ENCODE data around the gene TNNT3. TPM values are rescaled to one million over a fixed set of nuclear protein-coding genes. Genes with fewer than 3 reads are reported as not detected.
A peak's percentile ranks its signal among the peaks of the same experiment; 100 is the strongest.

The TNNT3 gene
- total RNA-seq, 1 experiment from 2014 or later, result not detected

DNA sequence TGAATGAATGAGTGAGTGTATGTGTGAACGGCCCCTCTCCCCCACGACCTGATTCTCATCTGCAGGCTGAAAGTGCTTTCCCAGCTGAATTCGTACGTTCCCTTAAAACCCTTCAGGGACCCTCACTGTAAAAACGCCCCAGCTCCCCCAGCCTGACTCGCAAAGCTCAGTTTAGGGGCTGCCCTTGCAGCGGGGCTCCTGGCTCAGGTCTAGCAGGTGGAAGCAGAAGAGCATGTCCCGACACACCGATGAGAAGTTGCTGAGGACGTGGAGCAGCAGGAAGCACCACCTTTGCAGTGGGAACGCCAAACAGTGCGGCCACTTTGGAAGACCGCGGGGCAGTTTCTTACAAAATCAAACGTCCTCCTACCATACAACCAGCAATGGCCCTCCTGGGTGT, 24.1 kb downstream of the TNNT3 start:
- H3K4me3 ChIP-seq, result no peak overlapping the region

GRCh38 chr11:1943977-1944376, 24.5 kb downstream of the TNNT3 start:
- DNase-seq, result peak in 1 of 2 experiments; percentile 44
- no peaks in the 10 kb centered on the region for H4K20me1 ChIP-seq (ENCODE audit: insufficient read depth)
- TF ChIP-seq, protein P1, sequence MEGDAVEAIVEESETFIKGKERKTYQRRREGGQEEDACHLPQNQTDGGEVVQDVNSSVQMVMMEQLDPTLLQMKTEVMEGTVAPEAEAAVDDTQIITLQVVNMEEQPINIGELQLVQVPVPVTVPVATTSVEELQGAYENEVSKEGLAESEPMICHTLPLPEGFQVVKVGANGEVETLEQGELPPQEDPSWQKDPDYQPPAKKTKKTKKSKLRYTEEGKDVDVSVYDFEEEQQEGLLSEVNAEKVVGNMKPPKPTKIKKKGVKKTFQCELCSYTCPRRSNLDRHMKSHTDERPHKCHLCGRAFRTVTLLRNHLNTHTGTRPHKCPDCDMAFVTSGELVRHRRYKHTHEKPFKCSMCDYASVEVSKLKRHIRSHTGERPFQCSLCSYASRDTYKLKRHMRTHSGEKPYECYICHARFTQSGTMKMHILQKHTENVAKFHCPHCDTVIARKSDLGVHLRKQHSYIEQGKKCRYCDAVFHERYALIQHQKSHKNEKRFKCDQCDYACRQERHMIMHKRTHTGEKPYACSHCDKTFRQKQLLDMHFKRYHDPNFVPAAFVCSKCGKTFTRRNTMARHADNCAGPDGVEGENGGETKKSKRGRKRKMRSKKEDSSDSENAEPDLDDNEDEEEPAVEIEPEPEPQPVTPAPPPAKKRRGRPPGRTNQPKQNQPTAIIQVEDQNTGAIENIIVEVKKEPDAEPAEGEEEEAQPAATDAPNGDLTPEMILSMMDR (conservative IDR thresholded peaks at IDR 0.05), result no peak
- TF ChIP-seq EZH2 (IDR thresholded peaks at IDR 0.05; ENCODE audit: low read depth), result no peak
- H3K27me3 ChIP-seq (ENCODE audit: insufficient read depth, low read depth), result no peaks in the 10 kb centered on the region
- no peaks in the 10 kb centered on the region for H3K9me2 ChIP-seq (ENCODE audit: insufficient read depth)
- no peak overlapping the region for H2AFZ ChIP-seq
- no peak overlapping the region for H3K4me2 ChIP-seq
- no peaks in the 10 kb centered on the region for H3K79me2 ChIP-seq (ENCODE audit: low read depth)
- H3F3A ChIP-seq (ENCODE audit: insufficient read depth, low read depth), result no peaks in the 10 kb centered on the region
- POLR2A ChIA-PET (ENCODE audit: unreplicated experiment), result no interaction called here
- no peaks in the 10 kb centered on the region for H3K9me3 ChIP-seq (ENCODE audit: insufficient read depth, low read depth)
- intact Hi-C loops (cut with micrococcal nuclease; ENCODE audit: unreplicated experiment), result no loop called here
- H3K4me1 ChIP-seq (replicated peaks; ENCODE audit: insufficient read depth), result no peaks in the 10 kb centered on the region
- no TSS peak for BruUV-seq (replicated peaks)
- no peak overlapping the region for H3K27ac ChIP-seq
- CTCF ChIA-PET, result interaction anchor here (0.6 kb wide), 1 partner anchor 180 kb away, joined by 7 read pairs; no protein-coding TSS in a partner anchor
- H3K36me3 ChIP-seq (ENCODE audit: low read depth), result no peaks in the 10 kb centered on the region
- H3K4me3 ChIP-seq, result no peak overlapping the region

More for the DNA sequence above, 24.1 kb downstream of the TNNT3 start:
- TF ChIP-seq, protein P1 (conservative IDR thresholded peaks at IDR 0.05), result no peak
- TF ChIP-seq EZH2 (IDR thresholded peaks at IDR 0.05; ENCODE audit: low read depth), result no peak
- H3F3A ChIP-seq (ENCODE audit: insufficient read depth, low read depth), result no peaks in the 10 kb centered on the region
- no peak overlapping the region for H3K27ac ChIP-seq
- H4K20me1 ChIP-seq (ENCODE audit: insufficient read depth), result no peaks in the 10 kb centered on the region
- H3K79me2 ChIP-seq (ENCODE audit: low read depth), result no peaks in the 10 kb centered on the region
- H3K27me3 ChIP-seq (ENCODE audit: insufficient read depth, low read depth), result no peaks in the 10 kb centered on the region
- CTCF ChIA-PET, result interaction anchor here (0.6 kb wide), 1 partner anchor 179 kb away, joined by 7 read pairs; no protein-coding TSS in a partner anchor
- intact Hi-C loops (cut with micrococcal nuclease; ENCODE audit: unreplicated experiment), result no loop called here
- BruUV-seq (replicated peaks), result no TSS peak
- no peak overlapping the region for H3K4me2 ChIP-seq
- POLR2A ChIA-PET (ENCODE audit: unreplicated experiment), result no interaction called here
- H2AFZ ChIP-seq, result no peak overlapping the region
- H3K9me2 ChIP-seq (ENCODE audit: insufficient read depth), result no peaks in the 10 kb centered on the region
- H3K4me1 ChIP-seq (replicated peaks; ENCODE audit: insufficient read depth), result no peaks in the 10 kb centered on the region
- no peaks in the 10 kb centered on the region for H3K36me3 ChIP-seq (ENCODE audit: low read depth)
- DNase-seq, result no peak
- no peaks in the 10 kb centered on the region for H3K9me3 ChIP-seq (ENCODE audit: insufficient read depth, low read depth)

GRCh38 chr11:1946812-1947484, 27.4 kb downstream of the TNNT3 start, which contains the start of gene MRPL23:
Gene MRPL23 (plus strand): TSS chr11:1947332. CDS start chr11:1947363, 31 bp downstream.
- Histone ChIP-seq H3K27ac (no peak within 1 kb of the TSS), H3F3A (ENCODE audit: insufficient read depth, low read depth) (no peaks in the 10 kb centered on the region), H3K4me3 (no peak within 1 kb of the TSS), H3K79me2 (ENCODE audit: low read depth) (no peaks in the 10 kb centered on the region), H3K9me3 (ENCODE audit: insufficient read depth, low read depth) (no peaks in the 10 kb centered on the region), H2AFZ (no peak within 1 kb of the TSS), H3K27me3 (ENCODE audit: insufficient read depth, low read depth) (no peaks in the 10 kb centered on the region), H3K36me3 (ENCODE audit: low read depth) (no peaks in the 10 kb centered on the region), H3K9me2 (ENCODE audit: insufficient read depth) (no peaks in the 10 kb centered on the region), H3K4me1 (replicated peaks; ENCODE audit: insufficient read depth) (no peaks in the 10 kb centered on the region), H3K4me2 (no peak within 1 kb of the TSS), H4K20me1 (ENCODE audit: insufficient read depth) (no peaks in the 10 kb centered on the region)
- ChIA-PET POLR2A (ENCODE audit: unreplicated experiment) (no interaction called here), CTCF (interaction anchor here (0.6 to 0.9 kb wide), 3 partner anchors 13 to 294 kb away, joined by 3 to 14 read pairs (median 7); no protein-coding TSS in a partner anchor)
- intact Hi-C loops (cut with micrococcal nuclease; ENCODE audit: unreplicated experiment), result no loop called here
- TF ChIP-seq, protein P1 (conservative IDR thresholded peaks at IDR 0.05), result no peak
- DNase-seq, result peak in 1 of 2 experiments; percentile 18
- no TSS peak for BruUV-seq (replicated peaks)
